NCI-H82 (cell line): ENCODE measurements around the gene ATP10A.
"Not testable (repeated sequence)": the region's sequence is repeated elsewhere in the genome, so short reads cannot be mapped to it uniquely, and the experiment has no call there.

Experiments
- DNase-seq: peaks from one replicate; lab custom pipeline; 2025; lab: John Stamatoyannopoulos, UW

Gene ATP10A

GRCh38 chr15:25883463-25884259, 20.5 kb upstream of the ATP10A start:
- peak; percentile 3 for DNase-seq

- DNase-seq, result no peak
These were observed 19.3 kb upstream of the ATP10A start for GRCh38 chr15:25882466-25882865.

GRCh38 chr15:25880877-25881276, 17.8 kb upstream of the ATP10A start:
- not testable (repeated sequence) for DNase-seq

- DNase-seq, result no peak
These were observed 17.3 kb upstream of the ATP10A start for GRCh38 chr15:25880411-25880810.

- DNase-seq, result no peak
These were observed 16.3 kb upstream of the ATP10A start for GRCh38 chr15:25879438-25879837.

- no peak for DNase-seq
These were observed 14.6 kb upstream of the ATP10A start for GRCh38 chr15:25877681-25878080.

- no peak for DNase-seq
These were observed 13.4 kb upstream of the ATP10A start for GRCh38 chr15:25876231-25877140.

- no peak for DNase-seq
These were observed 12.4 kb upstream of the ATP10A start for GRCh38 chr15:25875566-25875965.

- DNase-seq, result no peak
These were observed 11.3 kb upstream of the ATP10A start for GRCh38 chr15:25874379-25874778.

GRCh38 chr15:25871403-25871802, 8.3 kb upstream of the ATP10A start:
- no peak for DNase-seq

- no peak for DNase-seq
These were observed 7.8 kb upstream of the ATP10A start for GRCh38 chr15:25870938-25871337.

GRCh38 chr15:25869701-25870100, 6.6 kb upstream of the ATP10A start:
- no peak for DNase-seq

- DNase-seq, result no peak
These were observed 3.7 kb upstream of the ATP10A start for GRCh38 chr15:25866874-25867273.

GRCh38 chr15:25866251-25866650, 3.1 kb upstream of the ATP10A start:
- no peak for DNase-seq

GRCh38 chr15:25864966-25865365, 1.8 kb upstream of the ATP10A start:
- DNase-seq, result no peak

- DNase-seq, result no peak
These were observed 947 bp upstream of the ATP10A start for GRCh38 chr15:25863968-25864580.

- DNase-seq, result no peak
These were observed 536 bp downstream of the ATP10A start for GRCh38 chr15:25862472-25863110.

- no peak for DNase-seq
These were observed 1.1 kb downstream of the ATP10A start for GRCh38 chr15:25862071-25862471.

- DNase-seq, result no peak
These were observed 2.0 kb downstream of the ATP10A start for GRCh38 chr15:25860885-25861866.

- DNase-seq, result no peak
These were observed 3.1 kb downstream of the ATP10A start for GRCh38 chr15:25859838-25860645.
